Spinal cord (tissue), 10 donors: ENCODE results near the gene STRN3. TPM values are rescaled to one million over a fixed set of nuclear protein-coding genes. Genes with fewer than 3 reads are reported as not detected.

ENCODE experiments used
- DNase-seq, 6 donors: peaks; one replicate each; pipeline versions ENCODE4 v3.0.0 to v3.0.0-alpha.2; 2013 to 2015; ENCODE audit warnings: low spot score in 6 of 6, low read depth in 4 of 6
- H3K27ac ChIP-seq: one replicate; pipeline ENCODE4 v1.5.1; 2013; ENCODE audit warnings: low read depth, low read length, control low read depth
- H3K27me3 ChIP-seq: one replicate; pipeline ENCODE4 v1.6.1; 2013; ENCODE audit warnings: low read length; ENCODE audit not compliant: control insufficient read depth, insufficient read depth
- H3K36me3 ChIP-seq: one replicate; pipeline ENCODE4 v1.6.1; 2013; ENCODE audit warnings: low read length; ENCODE audit not compliant: control insufficient read depth, insufficient read depth
- H3K4me1 ChIP-seq: one replicate; pipeline ENCODE4 v1.6.1; 2013; ENCODE audit warnings: low read length; ENCODE audit not compliant: control insufficient read depth, insufficient read depth
- H3K4me3 ChIP-seq: one replicate; pipeline ENCODE4 v1.5.1; 2013; ENCODE audit warnings: low read depth, low read length, control low read depth
- H3K9me3 ChIP-seq: one replicate; pipeline ENCODE4 v1.6.1; 2013; ENCODE audit warnings: low read length; ENCODE audit not compliant: control insufficient read depth, insufficient read depth
- WGBS: methylation state at CpG from one replicate; pipeline ENCODE4 v1.1.5; 2013; ENCODE audit warnings: missing lambda C conversion rate; ENCODE audit not compliant: insufficient coverage; 5-methylcytosine and 5-hydroxymethylcytosine counted together
- polyA plus RNA-seq, 2 donors: library from polyadenylated mRNA; unstranded; fragments of 120-200 nt; gene quantifications; one replicate each; pipeline ENCODE4 v1.2.1, GENCODE V29; 2013; ENCODE audit not compliant: insufficient read length in 2 of 2
- total RNA-seq, 2 donors: library from RNA; depleted of rRNA in 1 of 2; stranded (reverse); fragments of 120-200 nt in 1 of 2; fragments of >200 nt in 1 of 2; gene quantifications; one replicate each; pipeline versions ENCODE4 v1.2.3 to v1.2.4, GENCODE V29; 2013 to 2014
- donor health status: healthy.

STRN3 gene
- total and polyA plus RNA-seq, 4 donors = 31.6 to 72.7 (median 45.8) TPM

- H3K36me3 ChIP-seq = no peaks in the 10 kb centered on the region
- no peaks in the 10 kb centered on the region for H3K9me3 ChIP-seq
- peaks cover 10% of the 10 kb centered on the region for H3K4me1 ChIP-seq
- no peak for DNase-seq
- WGBS = no CpG with 5 or more reads among the region's 2 CpGs
- no peak overlapping the region for H3K4me3 ChIP-seq
- H3K27ac ChIP-seq = no peak overlapping the region
- H3K27me3 ChIP-seq = peaks cover 8% of the 10 kb centered on the region
Measured at GRCh38 chr14:30869551-30870155, 156.5 kb downstream of the STRN3 start.

- Histone ChIP-seq H3K27me3 (peaks cover 5% of the 10 kb centered on the region), H3K9me3 (no peaks in the 10 kb centered on the region), H3K4me1 (peaks cover 4% of the 10 kb centered on the region), H3K4me3 (no peak overlapping the region), H3K36me3 (no peaks in the 10 kb centered on the region), H3K27ac (no peak overlapping the region)
- WGBS = 92% methylated on average over 1 of the region's 5 CpGs
- DNase-seq = no peak
Measured at GRCh38 chr14:30868736-30869135, 157.4 kb downstream of the STRN3 start.

- Histone ChIP-seq H3K9me3 (no peaks in the 10 kb centered on the region), H3K27ac (no peak overlapping the region), H3K36me3 (no peaks in the 10 kb centered on the region), H3K4me1 (no peaks in the 10 kb centered on the region), H3K27me3 (no peaks in the 10 kb centered on the region), H3K4me3 (no peak overlapping the region)
- no CpG with 5 or more reads among the region's 5 CpGs for WGBS
- no peak for DNase-seq
Measured at GRCh38 chr14:30864934-30865333, 161.2 kb downstream of the STRN3 start.

GRCh38 chr14:30861200-30861599, 165.0 kb downstream of the STRN3 start:
- Histone ChIP-seq H3K4me1 (no peaks in the 10 kb centered on the region), H3K36me3 (no peaks in the 10 kb centered on the region), H3K9me3 (no peaks in the 10 kb centered on the region), H3K27me3 (no peaks in the 10 kb centered on the region), H3K4me3 (no peak overlapping the region), H3K27ac (no peak overlapping the region)
- DNase-seq = no peak
- WGBS = 80% methylated on average over 1 of the region's 1 CpG

GRCh38 chr14:30855345-30856037, 170.7 kb downstream of the STRN3 start:
- Histone ChIP-seq H3K9me3 (no peaks in the 10 kb centered on the region), H3K4me1 (no peaks in the 10 kb centered on the region), H3K27ac (no peak overlapping the region), H3K36me3 (no peaks in the 10 kb centered on the region), H3K4me3 (no peak overlapping the region), H3K27me3 (no peaks in the 10 kb centered on the region)
- WGBS = 100% methylated on average over 2 of the region's 6 CpGs
- no peak for DNase-seq

GRCh38 chr14:30854492-30854891, 171.7 kb downstream of the STRN3 start:
- DNase-seq = no peak
- H3K9me3 ChIP-seq = no peaks in the 10 kb centered on the region

GRCh38 chr14:30853946-30854345, 172.2 kb downstream of the STRN3 start:
- H3K4me1 ChIP-seq = no peaks in the 10 kb centered on the region
- H3K4me3 ChIP-seq = no peak overlapping the region
- DNase-seq = no peak
- H3K36me3 ChIP-seq = no peaks in the 10 kb centered on the region
- H3K27me3 ChIP-seq = no peaks in the 10 kb centered on the region
- H3K27ac ChIP-seq = no peak overlapping the region
- H3K9me3 ChIP-seq = no peaks in the 10 kb centered on the region

More at GRCh38 chr14:30854492-30854891, 171.7 kb downstream of the STRN3 start:
- Histone ChIP-seq H3K36me3 (no peaks in the 10 kb centered on the region), H3K4me1 (no peaks in the 10 kb centered on the region), H3K27me3 (no peaks in the 10 kb centered on the region), H3K27ac (no peak overlapping the region), H3K4me3 (no peak overlapping the region)

GRCh38 chr14:30849983-30850382, 176.2 kb downstream of the STRN3 start:
- H3K4me1 ChIP-seq = no peaks in the 10 kb centered on the region
- no peaks in the 10 kb centered on the region for H3K27me3 ChIP-seq
- H3K27ac ChIP-seq = no peak overlapping the region
- no CpG with 5 or more reads among the region's 1 CpG for WGBS
- H3K36me3 ChIP-seq = no peaks in the 10 kb centered on the region
- H3K4me3 ChIP-seq = no peak overlapping the region
- H3K9me3 ChIP-seq = no peaks in the 10 kb centered on the region
- DNase-seq = no peak

GRCh38 chr14:30849354-30849753, 176.8 kb downstream of the STRN3 start:
- no peaks in the 10 kb centered on the region for H3K36me3 ChIP-seq
- no peaks in the 10 kb centered on the region for H3K27me3 ChIP-seq
- WGBS = no CpG with 5 or more reads among the region's 1 CpG
- no peaks in the 10 kb centered on the region for H3K4me1 ChIP-seq
- no peak for DNase-seq
- no peaks in the 10 kb centered on the region for H3K9me3 ChIP-seq
- no peak overlapping the region for H3K27ac ChIP-seq
- no peak overlapping the region for H3K4me3 ChIP-seq
